Measurements from ENCODE around the gene METAP1. TPM values are rescaled to one million over a fixed set of nuclear protein-coding genes. Genes with fewer than 3 reads are reported as not detected.
"Not testable (repeated sequence)": the region's sequence is repeated elsewhere in the genome, so short reads cannot be mapped to it uniquely, and the experiment has no call there.

METAP1 gene
- total and polyA plus RNA-seq, 4 donors, result 9.5 to 16.9 (median 13.4) TPM

DNA sequence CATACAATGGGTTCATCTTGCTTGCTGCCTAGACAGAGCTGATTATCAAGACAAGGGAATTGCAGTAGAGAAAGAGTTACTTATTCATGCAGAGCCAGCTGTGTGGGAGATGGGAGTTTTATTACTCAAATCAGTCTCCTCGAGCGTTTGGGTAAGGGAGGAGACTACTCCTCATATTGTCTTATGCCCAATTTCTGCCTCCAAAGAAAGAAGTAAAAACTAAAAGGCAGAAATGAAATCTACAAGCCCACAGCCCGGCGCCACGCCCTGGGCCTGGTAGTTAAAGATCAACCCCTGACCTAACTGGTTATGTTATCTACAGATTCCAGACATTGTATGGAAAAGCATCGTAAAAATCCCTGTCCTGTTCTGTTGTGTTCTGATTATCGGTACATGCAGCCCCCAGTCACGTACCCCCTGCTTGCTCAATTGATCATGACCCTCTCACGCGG is 28.3 kb downstream of the METAP1 start:
- 90% methylated on average over 10 of the region's 10 CpGs for WGBS
- not testable (repeated sequence) for H3K4me3 ChIP-seq (ENCODE audit: low read depth in 1 of 3, low read length in 3 of 3); H3K9me3 ChIP-seq (ENCODE audit: control insufficient read depth in 4 of 4, low read length in 3 of 4); H3K27ac ChIP-seq (ENCODE audit: low read depth in 1 of 2, low read length in 2 of 2); H3K9ac ChIP-seq (ENCODE audit: low read depth in 1 of 2, low read length in 2 of 2); H3K36me3 ChIP-seq (ENCODE audit: control insufficient read depth in 4 of 4, insufficient read depth in 3 of 4, low read depth in 1 of 4, low read length in 3 of 4); H3K4me1 ChIP-seq (ENCODE audit: control insufficient read depth in 4 of 4, insufficient read depth in 4 of 4, low read length in 3 of 4); H3K27me3 ChIP-seq (ENCODE audit: control insufficient read depth in 4 of 4, insufficient read depth in 4 of 4, low read length in 3 of 4)
- peak; percentile 52 for DNase-seq (ENCODE audit: low spot score)

DNA sequence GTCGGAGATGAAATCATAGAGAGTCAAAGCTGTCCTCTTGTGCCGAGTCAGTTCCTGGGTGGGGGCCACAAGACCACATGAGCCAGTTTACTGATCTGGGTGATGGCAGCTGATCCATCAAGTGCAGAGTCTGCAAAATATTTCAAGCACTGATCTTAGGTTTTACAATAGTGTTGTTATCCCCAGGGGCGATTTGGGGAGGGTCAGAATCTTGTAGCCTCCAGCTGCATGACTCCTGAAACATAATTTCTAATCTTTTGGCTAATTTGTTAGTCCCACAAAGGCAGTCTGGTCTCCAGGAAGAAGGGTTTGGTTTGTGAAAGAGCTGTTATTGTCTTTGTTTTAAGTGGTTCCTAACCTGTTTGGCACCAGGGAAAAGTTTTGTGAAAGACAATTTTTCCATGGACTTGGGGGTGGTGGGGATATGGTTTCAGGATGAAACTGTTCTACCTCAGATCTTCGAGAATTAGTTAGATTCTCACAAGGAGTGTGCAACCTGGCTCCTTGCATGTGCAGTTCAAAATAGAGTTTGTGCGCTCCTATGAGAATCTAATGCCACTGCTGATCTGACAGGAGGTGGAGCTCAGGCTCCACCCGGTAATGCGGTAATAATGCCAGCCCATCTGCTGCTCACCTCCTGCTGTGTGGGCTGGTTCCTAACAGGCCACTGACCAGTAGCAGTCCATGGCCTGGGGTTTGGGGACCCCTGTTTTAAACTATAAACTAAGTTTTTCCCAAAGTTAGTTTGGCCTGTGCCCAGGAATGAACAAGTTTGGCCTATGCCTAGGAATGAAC is 29.2 kb downstream of the METAP1 start:
- H3K9ac ChIP-seq (ENCODE audit: low read depth in 1 of 2, low read length in 2 of 2), result no peak overlapping the region
- H3K36me3 ChIP-seq (ENCODE audit: control insufficient read depth in 4 of 4, insufficient read depth in 3 of 4, low read depth in 1 of 4, low read length in 3 of 4), result peaks cover 0 to 2% (median 0%) of the 10 kb centered on the region in 4 donors
- TF ChIP-seq, protein P1, sequence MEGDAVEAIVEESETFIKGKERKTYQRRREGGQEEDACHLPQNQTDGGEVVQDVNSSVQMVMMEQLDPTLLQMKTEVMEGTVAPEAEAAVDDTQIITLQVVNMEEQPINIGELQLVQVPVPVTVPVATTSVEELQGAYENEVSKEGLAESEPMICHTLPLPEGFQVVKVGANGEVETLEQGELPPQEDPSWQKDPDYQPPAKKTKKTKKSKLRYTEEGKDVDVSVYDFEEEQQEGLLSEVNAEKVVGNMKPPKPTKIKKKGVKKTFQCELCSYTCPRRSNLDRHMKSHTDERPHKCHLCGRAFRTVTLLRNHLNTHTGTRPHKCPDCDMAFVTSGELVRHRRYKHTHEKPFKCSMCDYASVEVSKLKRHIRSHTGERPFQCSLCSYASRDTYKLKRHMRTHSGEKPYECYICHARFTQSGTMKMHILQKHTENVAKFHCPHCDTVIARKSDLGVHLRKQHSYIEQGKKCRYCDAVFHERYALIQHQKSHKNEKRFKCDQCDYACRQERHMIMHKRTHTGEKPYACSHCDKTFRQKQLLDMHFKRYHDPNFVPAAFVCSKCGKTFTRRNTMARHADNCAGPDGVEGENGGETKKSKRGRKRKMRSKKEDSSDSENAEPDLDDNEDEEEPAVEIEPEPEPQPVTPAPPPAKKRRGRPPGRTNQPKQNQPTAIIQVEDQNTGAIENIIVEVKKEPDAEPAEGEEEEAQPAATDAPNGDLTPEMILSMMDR (IDR thresholded peaks at IDR 0.05; ENCODE audit: low read depth, low read length, missing input control), result no peak
- peaks cover 0 to 4% (median 3%) of the 10 kb centered on the region in 4 donors for H3K4me1 ChIP-seq (ENCODE audit: control insufficient read depth in 4 of 4, insufficient read depth in 4 of 4, low read length in 3 of 4)
- WGBS, result 86% methylated on average over 7 of the region's 7 CpGs
- no peak for DNase-seq (ENCODE audit: low spot score)
- no peaks in the 10 kb centered on the region for H3K27me3 ChIP-seq (ENCODE audit: control insufficient read depth in 4 of 4, insufficient read depth in 4 of 4, low read length in 3 of 4)
- no peak overlapping the region for H3K27ac ChIP-seq (ENCODE audit: low read depth in 1 of 2, low read length in 2 of 2)
- peaks cover 0 to 5% (median 1%) of the 10 kb centered on the region in 4 donors for H3K9me3 ChIP-seq (ENCODE audit: control insufficient read depth in 4 of 4, low read length in 3 of 4)
- H3K4me3 ChIP-seq (ENCODE audit: low read depth in 1 of 3, low read length in 3 of 3), result no peak overlapping the region

DNA sequence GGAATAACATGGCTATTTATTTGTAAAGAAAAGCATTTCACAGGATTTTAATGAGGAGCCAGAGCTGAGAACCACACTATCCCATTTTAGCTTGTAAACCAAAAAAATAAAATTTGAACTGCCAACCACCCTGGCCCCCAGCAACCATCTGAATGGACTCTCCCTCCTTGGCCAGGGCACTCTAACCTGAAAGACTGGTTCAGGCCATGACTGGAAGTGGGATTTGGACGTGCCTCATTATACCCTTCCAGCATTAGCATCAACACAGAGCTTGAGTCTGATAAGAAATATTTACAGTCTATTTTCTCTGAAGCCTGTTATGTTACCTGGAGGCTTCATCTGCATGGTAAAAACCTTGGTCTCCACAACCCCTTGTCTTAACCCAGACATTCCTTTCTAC is 30.0 kb downstream of the METAP1 start:
- Histone ChIP-seq H3K9ac (ENCODE audit: low read depth in 1 of 2, low read length in 2 of 2) (no peak overlapping the region), H3K36me3 (ENCODE audit: control insufficient read depth in 4 of 4, insufficient read depth in 3 of 4, low read depth in 1 of 4, low read length in 3 of 4) (peaks cover 0 to 3% (median under 1%) of the 10 kb centered on the region in 4 donors), H3K27ac (ENCODE audit: low read depth in 1 of 2, low read length in 2 of 2) (no peak overlapping the region), H3K4me1 (ENCODE audit: control insufficient read depth in 4 of 4, insufficient read depth in 4 of 4, low read length in 3 of 4) (peaks cover 0 to 4% (median 3%) of the 10 kb centered on the region in 4 donors), H3K9me3 (ENCODE audit: control insufficient read depth in 4 of 4, low read length in 3 of 4) (peaks cover 0 to 5% (median 0%) of the 10 kb centered on the region in 4 donors), H3K4me3 (ENCODE audit: low read depth in 1 of 3, low read length in 3 of 3) (no peak overlapping the region), H3K27me3 (ENCODE audit: control insufficient read depth in 4 of 4, insufficient read depth in 4 of 4, low read length in 3 of 4) (no peaks in the 10 kb centered on the region)
- WGBS, result 90% methylated on average over 1 of the region's 1 CpG
- no peak for DNase-seq (ENCODE audit: low spot score)
- no peak for TF ChIP-seq FOXA2 (IDR thresholded peaks at IDR 0.05)
- no peak for TF ChIP-seq RAD21 (IDR thresholded peaks at IDR 0.05)
- TF ChIP-seq RXRA (IDR thresholded peaks at IDR 0.05), result no peak
- no peak for TF ChIP-seq JUND (IDR thresholded peaks at IDR 0.05)
- TF ChIP-seq HNF4G (IDR thresholded peaks at IDR 0.05), result no peak
- no peak for TF ChIP-seq SP1 (IDR thresholded peaks at IDR 0.05)
- TF ChIP-seq, protein P2, sequence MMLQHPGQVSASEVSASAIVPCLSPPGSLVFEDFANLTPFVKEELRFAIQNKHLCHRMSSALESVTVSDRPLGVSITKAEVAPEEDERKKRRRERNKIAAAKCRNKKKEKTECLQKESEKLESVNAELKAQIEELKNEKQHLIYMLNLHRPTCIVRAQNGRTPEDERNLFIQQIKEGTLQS (IDR thresholded peaks at IDR 0.05), result no peak
- TF ChIP-seq, protein P3, sequence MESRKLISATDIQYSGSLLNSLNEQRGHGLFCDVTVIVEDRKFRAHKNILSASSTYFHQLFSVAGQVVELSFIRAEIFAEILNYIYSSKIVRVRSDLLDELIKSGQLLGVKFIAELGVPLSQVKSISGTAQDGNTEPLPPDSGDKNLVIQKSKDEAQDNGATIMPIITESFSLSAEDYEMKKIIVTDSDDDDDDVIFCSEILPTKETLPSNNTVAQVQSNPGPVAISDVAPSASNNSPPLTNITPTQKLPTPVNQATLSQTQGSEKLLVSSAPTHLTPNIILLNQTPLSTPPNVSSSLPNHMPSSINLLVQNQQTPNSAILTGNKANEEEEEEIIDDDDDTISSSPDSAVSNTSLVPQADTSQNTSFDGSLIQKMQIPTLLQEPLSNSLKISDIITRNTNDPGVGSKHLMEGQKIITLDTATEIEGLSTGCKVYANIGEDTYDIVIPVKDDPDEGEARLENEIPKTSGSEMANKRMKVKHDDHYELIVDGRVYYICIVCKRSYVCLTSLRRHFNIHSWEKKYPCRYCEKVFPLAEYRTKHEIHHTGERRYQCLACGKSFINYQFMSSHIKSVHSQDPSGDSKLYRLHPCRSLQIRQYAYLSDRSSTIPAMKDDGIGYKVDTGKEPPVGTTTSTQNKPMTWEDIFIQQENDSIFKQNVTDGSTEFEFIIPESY (IDR thresholded peaks at IDR 0.05), result no peak
- no peak for TF ChIP-seq FOXA1 (IDR thresholded peaks at IDR 0.05)
- TF ChIP-seq EGR1 (IDR thresholded peaks at IDR 0.05; ENCODE audit: low read depth in 2 of 2), result no peak
- TF ChIP-seq YY1 (IDR thresholded peaks at IDR 0.05), result no peak

Data from liver (tissue), 9 donors.